Mucosa of stomach (tissue), 1 donor: Measurements from ENCODE around the gene HSFY2.
"Not testable (repeated sequence)": the region's sequence is repeated elsewhere in the genome, so short reads cannot be mapped to it uniquely, and the experiment has no call there.

Experiments
- H3K27me3 ChIP-seq: one replicate; pipeline ENCODE4 v1.7.0; 2013; ENCODE audit warnings: mild to moderate bottlenecking, low read length; ENCODE audit not compliant: control insufficient read depth, insufficient read depth
- H3K36me3 ChIP-seq: one replicate; pipeline ENCODE4 v1.7.0; 2013; ENCODE audit warnings: low read length; ENCODE audit not compliant: control insufficient read depth, insufficient read depth
- H3K4me1 ChIP-seq: one replicate; pipeline ENCODE4 v1.7.0; 2013; ENCODE audit warnings: mild to moderate bottlenecking, low read length; ENCODE audit not compliant: control insufficient read depth, insufficient read depth
- H3K4me3 ChIP-seq: one replicate; pipeline ENCODE4 v1.7.0; 2013; ENCODE audit warnings: low read length
- H3K9ac ChIP-seq: one replicate; pipeline ENCODE4 v1.7.0; 2013; ENCODE audit warnings: mild to moderate bottlenecking, low read length, moderate library complexity
- H3K9me3 ChIP-seq: one replicate; pipeline ENCODE4 v1.7.0; 2013; ENCODE audit warnings: mild to moderate bottlenecking, low read length, moderate library complexity; ENCODE audit not compliant: control insufficient read depth
- donor health status: Pancreatic carcinoma.

The HSFY2 gene, protein sequence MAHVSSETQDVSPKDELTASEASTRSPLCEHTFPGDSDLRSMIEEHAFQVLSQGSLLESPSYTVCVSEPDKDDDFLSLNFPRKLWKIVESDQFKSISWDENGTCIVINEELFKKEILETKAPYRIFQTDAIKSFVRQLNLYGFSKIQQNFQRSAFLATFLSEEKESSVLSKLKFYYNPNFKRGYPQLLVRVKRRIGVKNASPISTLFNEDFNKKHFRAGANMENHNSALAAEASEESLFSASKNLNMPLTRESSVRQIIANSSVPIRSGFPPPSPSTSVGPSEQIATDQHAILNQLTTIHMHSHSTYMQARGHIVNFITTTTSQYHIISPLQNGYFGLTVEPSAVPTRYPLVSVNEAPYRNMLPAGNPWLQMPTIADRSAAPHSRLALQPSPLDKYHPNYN

GRCh38 chrY:18773635-18774034, at the start of gene HSFY2:
HSFY2 (minus strand) TSS chrY:18773735; CDS start chrY:18773618, 117 bp downstream.
- not testable (repeated sequence) for H3K9ac ChIP-seq, H3K4me3 ChIP-seq, H3K27me3 ChIP-seq, H3K9me3 ChIP-seq, H3K36me3 ChIP-seq, H3K4me1 ChIP-seq

DNA sequence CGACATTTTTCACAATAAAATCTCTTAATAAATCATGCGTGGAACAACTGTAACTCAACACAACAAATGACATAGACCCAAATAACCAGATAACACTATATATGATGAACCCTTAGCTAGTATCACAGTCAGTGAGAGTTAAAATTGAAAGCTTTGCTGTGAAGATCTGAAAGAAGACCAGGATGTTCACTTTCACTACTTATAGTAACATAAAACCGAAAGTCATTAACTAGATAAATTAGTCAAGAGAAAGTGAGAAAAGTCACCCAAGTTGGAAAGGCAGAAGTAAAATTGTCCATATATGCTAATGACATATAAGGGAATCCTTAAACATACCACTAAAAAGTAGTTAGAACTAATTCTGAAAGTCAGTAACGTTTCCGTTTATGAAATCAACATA, 42.2 kb upstream of the HSFY2 start:
- H3K4me1 ChIP-seq, H3K36me3 ChIP-seq, H3K27me3 ChIP-seq, H3K4me3 ChIP-seq, H3K9me3 ChIP-seq, H3K9ac ChIP-seq: not testable (repeated sequence)

DNA sequence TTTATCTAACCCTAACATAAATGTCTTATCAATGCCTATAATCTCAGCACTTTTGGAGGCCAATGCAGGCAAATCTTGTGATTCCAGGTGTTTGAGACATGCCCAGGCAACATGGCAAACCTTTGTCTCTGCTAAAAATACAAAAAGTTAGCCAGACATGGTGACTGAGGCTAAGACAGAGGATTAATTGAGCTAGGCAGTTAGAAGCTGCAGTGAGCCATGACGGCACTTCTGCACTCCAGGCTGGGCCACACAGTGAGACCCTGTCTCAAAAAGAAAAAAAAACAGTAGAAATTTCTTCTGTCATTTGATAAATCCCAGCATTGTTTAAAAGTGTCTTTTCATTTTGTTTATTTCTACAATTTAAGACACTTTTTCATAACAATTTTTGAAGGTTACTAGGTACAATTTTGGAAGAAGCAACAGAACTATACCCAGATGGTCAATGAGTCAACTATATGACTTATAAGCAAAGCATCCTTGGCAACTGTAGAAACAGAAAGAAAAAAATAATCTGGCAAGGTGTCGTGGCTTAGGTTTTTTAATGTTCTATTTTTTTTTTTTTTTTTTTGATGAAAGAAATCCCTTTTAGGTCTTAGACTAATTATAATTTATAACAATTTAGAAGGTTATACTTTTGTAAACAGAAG, 15.3 kb upstream of the HSFY2 start:
- H3K36me3 ChIP-seq, H3K9me3 ChIP-seq, H3K9ac ChIP-seq, H3K27me3 ChIP-seq, H3K4me3 ChIP-seq, H3K4me1 ChIP-seq: not testable (repeated sequence)

DNA sequence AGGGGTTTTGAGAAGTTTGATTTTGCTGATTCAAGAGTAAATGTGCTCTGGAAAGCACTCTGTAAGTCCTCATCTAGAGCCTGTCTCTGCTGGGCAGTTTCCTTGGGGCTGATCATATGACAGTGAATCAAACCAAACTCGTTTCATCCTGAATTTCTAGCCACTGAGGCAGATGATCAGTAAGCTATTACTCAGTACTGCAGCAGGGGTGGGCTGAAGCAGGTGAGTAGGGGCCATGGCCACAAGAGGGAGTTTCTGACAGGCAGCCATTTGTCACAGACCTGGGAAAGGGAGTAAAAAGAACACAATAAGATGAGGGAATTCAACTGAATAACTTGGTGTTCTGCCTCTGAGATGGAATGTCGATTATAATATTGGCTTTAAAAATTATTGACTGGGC, 19.5 kb downstream of the HSFY2 start:
- H3K9ac ChIP-seq, H3K36me3 ChIP-seq, H3K27me3 ChIP-seq, H3K9me3 ChIP-seq, H3K4me3 ChIP-seq, H3K4me1 ChIP-seq: not testable (repeated sequence)

DNA sequence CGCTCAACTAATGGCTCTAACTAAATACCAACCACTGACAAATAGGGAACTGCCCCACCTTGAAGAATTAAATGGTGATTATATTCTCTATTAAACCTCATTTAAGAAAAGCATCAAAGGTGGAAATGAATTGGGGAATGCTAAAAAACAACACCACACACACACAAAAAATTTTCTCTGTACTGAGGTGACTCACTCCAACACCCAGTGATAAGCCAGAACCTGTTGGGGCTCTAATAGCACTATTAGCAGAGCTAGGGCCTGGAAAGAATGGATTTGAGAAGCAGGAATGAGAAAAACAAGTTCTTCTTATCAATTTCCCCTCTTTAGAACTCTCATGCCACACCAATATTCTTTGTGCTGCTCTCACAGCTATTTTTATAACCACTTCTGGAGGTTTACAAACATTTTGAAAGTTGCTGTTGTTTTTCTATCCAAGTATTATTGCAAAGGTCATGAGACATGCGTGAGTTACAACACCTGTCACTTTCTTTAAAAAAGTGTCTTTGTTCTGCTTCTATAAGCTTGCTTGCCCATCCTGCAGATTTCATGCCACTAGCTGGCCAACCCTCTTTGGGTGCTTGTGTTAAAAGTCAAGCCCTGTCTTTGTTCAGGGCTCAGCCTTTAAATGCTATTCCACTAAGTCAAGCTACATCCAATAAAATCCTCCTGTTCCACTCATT, 20.3 kb downstream of the HSFY2 start:
- H3K4me3 ChIP-seq, H3K4me1 ChIP-seq, H3K9ac ChIP-seq, H3K9me3 ChIP-seq, H3K27me3 ChIP-seq, H3K36me3 ChIP-seq: not testable (repeated sequence)

GRCh38 chrY:18723714-18724113, 49.8 kb downstream of the HSFY2 start:
- H3K4me3 ChIP-seq, H3K4me1 ChIP-seq, H3K36me3 ChIP-seq, H3K9me3 ChIP-seq, H3K27me3 ChIP-seq, H3K9ac ChIP-seq: not testable (repeated sequence)
